ENCODE results near the gene RAB34. TPM values are rescaled to one million over a fixed set of nuclear protein-coding genes. Genes with fewer than 3 reads are reported as not detected.
"Not testable (repeated sequence)": the region's sequence is repeated elsewhere in the genome, so short reads cannot be mapped to it uniquely, and the experiment has no call there.

RAB34 gene
- polyA plus RNA-seq, 12 donors = 49.7 to 98.2 (median 66.4) TPM; not detected in 1

GRCh38 chr17:28734712-28735241 lies 17.1 kb upstream of the RAB34 start:
- DNase-seq = no peak

- DNase-seq = no peak
Observed at GRCh38 chr17:28733346-28733745, 15.7 kb upstream of the RAB34 start.

- DNase-seq = no peak
Observed at GRCh38 chr17:28729950-28730330, 12.3 kb upstream of the RAB34 start.

GRCh38 chr17:28728364-28729200 lies 10.9 kb upstream of the RAB34 start, which contains the start of gene NEK8:
NEK8 (plus strand) TSS chr17:28728788; CDS start chr17:28728814, 26 bp downstream.
- DNase-seq = peak; percentile 95

DNA sequence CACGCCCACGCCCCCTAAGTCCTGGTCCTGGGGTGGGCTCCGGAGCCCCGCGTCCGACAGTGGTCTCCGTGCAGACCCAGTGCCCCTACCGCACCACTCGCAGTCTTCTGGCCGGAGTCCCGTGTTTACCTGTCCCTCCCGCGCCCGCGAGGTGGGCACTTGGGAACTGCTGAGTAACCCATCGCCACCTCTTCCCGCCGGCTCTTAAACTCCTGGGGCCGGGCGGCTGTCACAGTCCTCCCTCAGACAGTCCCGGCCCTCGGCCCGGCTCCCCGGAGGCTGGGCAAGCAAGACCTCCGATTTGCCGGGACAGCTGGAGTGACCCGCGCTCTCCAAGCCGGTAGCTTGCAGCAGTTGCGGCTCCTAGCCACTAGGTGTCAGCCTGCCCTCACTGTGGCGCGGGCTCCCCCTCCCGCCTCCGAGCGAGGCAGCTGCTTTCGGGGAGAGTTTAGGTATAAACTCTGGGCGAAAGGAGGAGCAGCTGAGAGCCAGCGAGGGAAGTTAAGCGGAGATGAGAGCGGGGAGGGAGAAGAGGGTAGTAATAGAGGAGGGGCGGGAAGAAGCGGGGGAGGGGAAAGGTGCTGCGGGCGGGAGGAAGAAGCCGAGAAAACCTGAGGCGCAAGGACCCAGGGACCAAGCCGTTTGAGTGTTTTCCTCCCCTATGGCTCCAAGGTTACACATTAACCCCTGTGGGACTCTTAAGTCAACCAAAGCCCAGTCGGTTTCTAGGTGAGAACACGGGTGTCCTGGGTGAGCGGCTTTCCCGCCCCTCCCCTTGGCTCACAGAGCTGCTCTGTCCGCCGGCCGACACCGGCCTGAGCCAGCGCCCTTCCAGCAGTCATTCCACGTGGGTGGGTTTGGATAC lies 9.2 kb upstream of the RAB34 start:
- peak; percentile 96 for DNase-seq

GRCh38 chr17:28726226-28726626 lies 8.6 kb upstream of the RAB34 start, which contains the start of gene TLCD1:
TLCD1 (minus strand) TSS chr17:28726233; CDS start chr17:28726097, 136 bp downstream.
- DNase-seq = peak; percentile 67

GRCh38 chr17:28725660-28726225 lies 8.1 kb upstream of the RAB34 start:
- DNase-seq = no peak

DNA sequence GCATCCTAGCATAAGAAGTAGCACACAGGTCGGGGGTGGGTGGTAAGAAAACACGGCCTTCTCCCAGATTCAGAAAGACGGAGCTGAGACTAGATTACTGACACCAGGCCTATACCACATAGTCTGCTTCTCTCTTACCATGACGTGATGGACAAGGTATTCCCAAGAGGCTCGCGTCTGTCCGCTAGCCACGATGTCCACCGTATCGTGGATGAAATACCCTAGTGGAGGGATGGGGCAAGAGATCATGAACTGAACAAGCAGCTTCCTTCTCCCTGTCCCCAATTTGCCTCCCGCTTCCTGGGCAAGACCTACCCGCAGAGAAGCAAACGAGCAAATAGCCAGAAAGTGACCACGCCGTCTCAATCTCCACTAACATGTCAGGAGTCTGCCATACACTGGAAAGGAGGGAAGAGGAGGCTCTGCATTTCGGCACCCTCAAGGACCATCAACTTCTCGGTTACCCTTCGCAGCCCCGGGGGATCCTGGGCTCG lies 7.5 kb upstream of the RAB34 start:
- DNase-seq = no peak

DNA sequence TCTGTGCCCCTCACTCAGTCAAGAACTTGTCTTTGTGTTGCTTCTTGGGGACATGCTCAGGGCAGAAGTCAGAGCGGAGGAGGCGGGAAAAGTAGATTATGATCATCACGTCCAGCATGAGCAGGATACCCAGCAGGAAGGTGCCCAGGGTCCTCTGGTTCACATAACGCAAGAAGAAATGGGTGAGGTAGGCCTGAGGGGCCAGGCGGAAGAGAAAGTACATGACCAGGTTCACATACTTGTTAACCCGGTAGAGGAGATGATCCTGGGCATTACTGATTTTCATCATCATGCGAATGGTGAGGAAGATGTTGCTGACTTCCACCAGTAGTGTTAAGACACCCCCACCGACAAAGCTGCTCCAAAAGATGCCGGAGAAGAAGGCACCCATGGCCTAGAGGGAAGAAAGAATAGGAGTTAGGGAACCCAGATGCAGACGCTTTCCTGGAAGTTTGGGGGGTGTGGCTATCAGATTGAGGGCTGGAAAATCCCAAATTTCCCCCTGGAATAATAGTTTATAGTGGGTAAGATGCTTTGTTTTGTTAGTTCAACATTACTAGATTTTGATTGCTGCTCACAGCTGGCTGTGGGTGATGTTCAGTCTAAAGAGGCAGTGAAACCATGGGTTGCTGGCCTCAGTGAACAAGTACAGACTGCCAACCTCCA lies 7.0 kb upstream of the RAB34 start:
- DNase-seq = no peak

GRCh38 chr17:28723836-28724499 lies 6.3 kb upstream of the RAB34 start:
- DNase-seq = not testable (repeated sequence)

GRCh38 chr17:28723159-28723835 lies 5.6 kb upstream of the RAB34 start:
- no peak for DNase-seq

DNA sequence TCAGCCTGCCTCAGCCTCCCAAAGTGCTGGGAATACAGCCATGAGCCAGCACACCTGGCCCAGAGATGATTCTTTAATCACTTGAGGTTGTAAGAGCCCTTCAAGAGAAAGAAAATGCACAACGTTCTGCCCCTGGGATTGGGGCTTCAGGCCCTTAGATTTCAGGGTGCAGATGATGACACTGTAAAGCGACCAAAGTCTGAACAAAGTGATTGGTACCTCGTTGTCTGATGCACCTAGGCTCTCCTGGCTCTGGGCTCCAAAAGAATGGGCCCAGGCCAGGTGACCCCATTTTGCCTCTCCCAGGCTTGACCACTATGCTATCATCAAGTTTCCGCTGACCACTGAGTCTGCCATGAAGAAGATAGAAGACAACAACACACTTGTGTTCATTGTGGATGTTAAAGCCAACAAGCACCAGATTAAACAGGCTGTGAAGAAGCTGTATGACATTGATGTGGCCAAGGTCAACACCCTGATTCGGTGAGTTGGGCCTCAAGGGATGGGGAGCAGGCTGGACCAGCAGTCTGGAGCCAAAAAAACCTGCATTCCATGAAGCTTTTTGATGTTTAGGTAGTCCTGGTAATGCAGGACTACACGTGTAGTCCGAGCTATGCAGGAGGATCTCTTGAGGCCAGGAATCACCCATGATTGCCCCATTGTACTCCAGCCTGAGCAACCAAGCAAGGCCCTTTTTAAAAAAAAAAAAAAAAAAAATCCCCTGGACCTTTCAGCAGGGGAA lies 4.9 kb upstream of the RAB34 start:
- no peak for DNase-seq

GRCh38 chr17:28720997-28721329 lies 3.3 kb upstream of the RAB34 start:
- not testable (repeated sequence) for DNase-seq

DNA sequence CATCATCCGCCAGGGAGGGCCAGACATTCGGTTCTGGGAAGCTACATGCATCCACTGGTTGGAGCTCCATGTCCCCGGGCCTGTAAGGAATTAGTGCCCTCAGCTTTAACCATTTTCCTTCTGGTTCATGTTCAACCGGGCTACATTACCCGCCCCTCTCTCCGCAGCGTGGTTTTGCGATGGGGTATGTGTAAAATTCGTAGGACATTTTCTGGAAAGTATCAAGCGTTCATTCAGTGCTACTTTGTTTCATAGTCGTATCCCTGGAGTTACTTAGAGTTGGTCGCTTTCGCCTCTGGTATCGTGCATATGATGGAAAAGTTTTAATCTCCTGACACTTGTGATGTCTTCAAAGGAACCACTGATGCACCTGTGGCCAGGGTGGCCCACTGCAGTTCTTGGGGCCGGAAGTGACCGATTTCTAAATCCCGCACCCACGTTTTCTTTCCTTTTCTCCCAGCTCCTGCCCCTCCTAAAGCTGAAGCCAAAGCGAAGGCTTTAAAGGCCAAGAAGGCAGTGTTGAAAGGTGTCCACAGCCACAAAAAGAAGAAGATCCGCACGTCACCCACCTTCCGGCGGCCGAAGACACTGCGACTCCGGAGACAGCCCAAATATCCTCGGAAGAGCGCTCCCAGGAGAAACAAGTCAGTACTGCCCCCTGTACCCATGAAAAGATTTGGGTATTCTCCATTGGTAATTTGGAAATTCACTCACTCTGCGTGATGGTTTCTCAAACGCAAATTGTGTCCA lies 2.8 kb upstream of the RAB34 start:
- DNase-seq = no peak

GRCh38 chr17:28719021-28719433 lies 1.4 kb upstream of the RAB34 start:
- no peak for DNase-seq

DNA sequence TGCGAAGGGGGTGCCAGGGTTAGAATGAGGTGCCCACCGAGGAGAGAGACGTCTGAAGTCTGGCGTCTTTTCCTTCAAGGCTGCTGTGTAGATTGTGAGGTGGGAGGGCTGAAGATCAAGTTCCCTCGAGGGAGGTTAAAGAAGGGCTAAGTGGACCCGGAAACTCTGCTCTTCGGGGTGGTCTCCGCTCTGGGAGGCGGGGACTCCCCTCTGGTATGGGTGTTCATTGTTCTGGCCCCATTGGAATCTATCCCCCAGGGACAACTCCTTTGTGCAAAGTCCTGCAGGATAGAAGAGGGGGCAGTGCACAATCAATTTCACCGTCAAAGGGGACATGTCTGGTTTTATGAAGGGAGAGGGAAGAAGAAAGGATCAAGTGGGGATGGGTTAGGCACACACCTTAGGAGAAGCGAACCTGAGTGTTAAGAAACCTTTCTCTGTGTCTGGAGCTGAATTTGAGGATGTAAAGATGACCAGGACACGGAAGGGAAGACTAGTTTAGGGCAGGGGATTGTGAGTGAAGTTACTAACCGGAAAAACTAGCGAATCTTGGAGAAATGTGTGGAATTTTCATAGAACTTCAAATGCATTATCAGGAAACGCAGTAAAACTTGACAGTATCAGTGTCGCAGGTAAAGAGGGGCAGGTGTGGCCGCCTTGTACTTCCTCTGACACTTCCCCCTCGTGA lies 809 bp upstream of the RAB34 start:
- no peak for DNase-seq

GRCh38 chr17:28716740-28717577 lies 709 bp downstream of the RAB34 start:
- DNase-seq = peak; percentile 52
